Activated CD4-positive, alpha-beta T cell treated with anti-CD3 and anti-CD28 coated beads, Interleukin-2, amount 10 ng/mL, durations not matched to agents 24 days and 14 days (primary cell): ENCODE results near the gene OR1Q1. TPM values are rescaled to one million over a fixed set of nuclear protein-coding genes. Genes with fewer than 3 reads are reported as not detected.

Experiments
- total RNA-seq: library from RNA; stranded (reverse); gene quantifications from 2 replicates; pipeline ENCODE4 v1.2.3, GENCODE V29; 2022

The OR1Q1 gene
- total RNA-seq, 1 donor from 2014 or later = not detected

Other genes with a start within 250 kb of the OR1Q1 start
- gene PTGS1, start 243.7 kb upstream of the OR1Q1 start, total RNA-seq = 0.26 and 0.28 TPM in 2 replicates
- gene OR1J1, start 136.8 kb upstream of the OR1Q1 start, total RNA-seq = not detected in 2 replicates
- not detected in 2 replicates for gene OR1J2, start 103.9 kb upstream of the OR1Q1 start, total RNA-seq
- gene OR1J4, start 95.6 kb upstream of the OR1Q1 start, total RNA-seq = 0.21 TPM in 1 of 2 replicates, not detected in the other
- not detected in 2 replicates for gene OR1N1, start 87.4 kb upstream of the OR1Q1 start, total RNA-seq
- not detected in 2 replicates for gene OR1N2, start 61.6 kb upstream of the OR1Q1 start, total RNA-seq
- not detected in 2 replicates for gene OR1L8, start 31.4 kb upstream of the OR1Q1 start, total RNA-seq
- not detected in 2 replicates for gene OR1B1, start 42.9 kb downstream of the OR1Q1 start, total RNA-seq
- gene OR1L1, start 47.0 kb downstream of the OR1Q1 start, total RNA-seq = not detected in 2 replicates
- gene OR1L3, start 60.4 kb downstream of the OR1Q1 start, total RNA-seq = not detected in 2 replicates
- not detected in 2 replicates for gene OR1L4, start 109.3 kb downstream of the OR1Q1 start, total RNA-seq
- gene OR1L6, start 127.6 kb downstream of the OR1Q1 start, total RNA-seq = not detected in 2 replicates
- not detected in 2 replicates for gene OR5C1, start 174.2 kb downstream of the OR1Q1 start, total RNA-seq
- gene OR1K1, start 185.4 kb downstream of the OR1Q1 start, total RNA-seq = not detected in 2 replicates
- 21.1 TPM in 2 replicates for gene PDCL, start 213.8 kb downstream of the OR1Q1 start, total RNA-seq